Inflammatory macrophage treated with lipopolysaccharide for 1 hour (primary cell): ENCODE results near the gene ADAMTS7.
"Not testable (repeated sequence)": the region's sequence is repeated elsewhere in the genome, so short reads cannot be mapped to it uniquely, and the experiment has no call there.

Source experiments
- DNase-seq, 2 donors: peaks; one replicate each; pipeline ENCODE4 v3.0.0-alpha.2; 2020 to 2022

The ADAMTS7 gene

GRCh38 chr15:78762985-78763795 lies 48.1 kb downstream of the ADAMTS7 start:
- no peak for DNase-seq

DNA sequence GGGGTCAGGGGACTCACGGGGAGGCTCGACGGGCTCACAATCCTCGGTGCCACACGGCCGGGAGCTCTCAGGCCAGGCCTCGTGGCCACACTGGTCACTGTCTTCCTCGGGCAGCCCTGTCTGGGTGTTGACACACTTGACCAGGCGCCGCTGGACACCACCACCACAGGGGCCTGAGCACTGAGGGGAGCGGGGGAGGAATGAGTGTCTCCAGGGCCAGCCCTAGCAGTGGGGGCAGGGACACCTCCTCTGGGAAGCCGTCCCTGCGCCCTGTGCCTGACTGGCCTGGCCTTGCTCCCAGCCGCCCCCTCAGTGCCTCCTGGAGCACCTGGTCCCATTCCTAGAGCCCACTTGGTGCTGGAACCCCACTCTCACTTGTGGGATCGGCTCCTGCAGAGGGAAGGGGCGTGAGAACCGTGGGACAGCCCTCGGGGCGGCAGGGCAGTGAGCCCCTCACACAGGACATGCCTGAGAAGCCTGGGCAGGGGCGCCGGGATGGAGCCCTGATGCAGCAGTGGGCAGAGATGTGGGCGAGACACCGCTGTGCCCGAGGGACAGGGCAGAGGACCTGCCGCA lies 48.8 kb downstream of the ADAMTS7 start:
- DNase-seq: not testable (repeated sequence)

GRCh38 chr15:78761891-78762385 lies 49.3 kb downstream of the ADAMTS7 start:
- no peak for DNase-seq

GRCh38 chr15:78761475-78761874 lies 49.8 kb downstream of the ADAMTS7 start:
- DNase-seq: peak in 1 of 2 donors; percentile 5

DNA sequence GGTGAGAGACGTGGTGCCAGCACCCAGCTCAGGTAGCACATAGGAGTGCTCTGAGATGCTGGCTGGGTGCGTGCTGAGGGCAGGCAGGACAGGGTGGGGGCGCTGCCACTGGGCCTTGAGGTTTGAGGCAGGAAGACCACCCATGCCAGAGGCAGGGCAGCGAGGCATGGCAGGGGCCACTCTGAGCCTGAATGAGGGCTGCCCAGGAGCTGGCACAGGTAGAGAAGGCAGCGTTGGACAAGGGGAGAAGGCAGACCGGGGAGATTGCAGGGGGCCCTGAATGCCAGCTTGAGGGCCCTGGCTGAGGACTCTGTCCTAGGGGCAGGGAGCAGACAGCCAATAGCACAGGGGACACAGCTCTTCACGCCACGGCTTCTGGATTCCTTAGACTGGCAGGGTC lies 50.2 kb downstream of the ADAMTS7 start:
- DNase-seq: no peak

GRCh38 chr15:78760091-78760882 lies 51.0 kb downstream of the ADAMTS7 start:
- DNase-seq: peak in 1 of 2 donors; percentile 3

GRCh38 chr15:78759361-78759998 lies 51.8 kb downstream of the ADAMTS7 start:
- DNase-seq: not testable (repeated sequence)

GRCh38 chr15:78758486-78759200 lies 52.6 kb downstream of the ADAMTS7 start:
- DNase-seq: not testable (repeated sequence)

GRCh38 chr15:78758084-78758483 lies 53.2 kb downstream of the ADAMTS7 start:
- not testable (repeated sequence) for DNase-seq

DNA sequence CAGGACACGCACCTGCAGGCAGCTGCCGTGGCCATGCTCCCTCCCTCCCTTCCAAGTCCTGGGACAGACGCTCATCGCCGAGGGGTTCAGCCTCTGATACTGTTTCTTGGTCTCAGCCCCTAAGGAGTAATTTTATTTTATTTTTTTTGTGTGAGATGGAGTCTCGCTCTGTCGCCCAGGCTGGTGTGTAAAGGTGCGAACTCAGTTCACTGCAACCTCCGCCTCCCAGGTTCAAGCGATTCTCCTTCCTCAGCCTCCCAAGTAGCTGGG lies 53.7 kb downstream of the ADAMTS7 start:
- no peak for DNase-seq

GRCh38 chr15:78756781-78757635 lies 54.3 kb downstream of the ADAMTS7 start:
- peak; percentile 5 to 45 for DNase-seq

- peak in 1 of 2 donors; percentile 10 for DNase-seq
These were observed 55.2 kb downstream of the ADAMTS7 start for GRCh38 chr15:78755900-78756591.

GRCh38 chr15:78754637-78755280 lies 56.5 kb downstream of the ADAMTS7 start:
- not testable (repeated sequence) for DNase-seq

DNA sequence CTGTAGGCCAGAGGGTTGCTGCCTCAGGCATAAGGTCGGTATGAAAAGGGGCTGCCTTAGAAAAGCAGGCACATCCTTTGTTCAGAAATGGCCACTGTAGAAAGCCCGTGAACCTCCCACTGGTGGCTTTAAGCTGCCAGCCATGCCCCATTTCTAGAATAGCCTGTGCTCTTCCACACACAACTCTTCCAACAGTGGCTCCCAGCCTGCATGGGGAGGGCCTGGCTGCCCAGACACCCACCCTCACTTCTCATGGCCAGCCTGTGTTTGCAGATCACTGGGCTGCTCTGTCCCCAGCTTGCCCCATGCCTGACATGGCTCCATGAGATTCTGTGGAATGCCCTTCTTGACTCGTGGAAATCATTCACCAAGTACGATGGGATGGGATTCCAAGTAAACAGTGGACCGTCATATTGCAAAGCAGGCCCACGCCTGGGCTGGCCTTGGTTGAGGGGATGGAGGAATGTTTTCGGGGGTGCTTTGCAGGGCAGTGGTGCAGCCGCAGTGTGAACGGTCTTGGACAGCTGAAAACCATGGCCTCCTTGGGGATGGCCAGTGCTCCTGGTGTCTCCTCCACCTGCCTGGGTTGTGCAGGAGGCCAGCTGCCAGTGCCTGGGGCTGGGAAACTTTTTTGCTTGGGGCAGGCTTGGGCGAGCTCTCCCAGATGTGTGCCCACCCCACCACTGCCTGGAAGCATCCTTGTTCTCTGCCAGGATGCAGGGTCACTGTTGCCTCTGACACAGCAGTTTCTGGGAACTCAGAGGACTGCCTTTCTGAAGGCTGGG lies 57.3 kb downstream of the ADAMTS7 start:
- not testable (repeated sequence) for DNase-seq

DNA sequence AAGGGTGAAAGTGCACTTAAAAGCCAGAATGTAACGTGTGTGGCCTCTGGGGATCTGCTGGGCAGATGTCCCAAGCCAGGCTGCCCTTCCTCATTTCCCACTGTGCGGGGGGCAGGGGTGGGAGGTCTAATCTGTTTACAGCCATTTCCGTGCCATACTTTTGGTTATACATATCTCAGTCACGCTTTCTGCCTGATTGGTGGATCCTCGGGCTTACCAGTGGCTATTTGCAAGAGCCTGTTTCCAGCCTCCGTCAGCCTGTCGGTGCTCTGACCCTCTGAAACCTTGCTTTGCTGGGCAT lies 58.0 kb downstream of the ADAMTS7 start:
- not testable (repeated sequence) for DNase-seq

- no peak for DNase-seq
These were observed 58.5 kb downstream of the ADAMTS7 start for GRCh38 chr15:78752492-78753358.

- DNase-seq: no peak
These were observed 59.7 kb downstream of the ADAMTS7 start for GRCh38 chr15:78751602-78751979.

GRCh38 chr15:78750974-78751601 lies 60.2 kb downstream of the ADAMTS7 start:
- DNase-seq: peak; percentile 75 to 94
